Endothelial cell (in vitro differentiated cells): ENCODE data around the gene ARID1B. TPM values are rescaled to one million over a fixed set of nuclear protein-coding genes. Genes with fewer than 3 reads are reported as not detected.

Source experiments
- DNase-seq: peaks from one replicate; pipeline ENCODE4 v3.0.0; 2021; ENCODE audit warnings: low spot score
- H3K27ac Mint-ChIP-seq: one replicate; pipeline ENCODE4 v1.8.0; 2021; ENCODE audit warnings: mixed read lengths, inconsistent platforms; ENCODE audit not compliant: unreplicated experiment
- H3K27me3 Mint-ChIP-seq: one replicate; pipeline ENCODE4 v1.8.0; 2021; ENCODE audit warnings: mild to moderate bottlenecking, moderate library complexity, mixed read lengths, inconsistent platforms; ENCODE audit not compliant: unreplicated experiment
- H3K36me3 Mint-ChIP-seq: one replicate; pipeline ENCODE4 v1.8.0; 2021; ENCODE audit warnings: mild to moderate bottlenecking, low read depth, mixed read lengths, inconsistent platforms; ENCODE audit not compliant: unreplicated experiment
- H3K4me1 Mint-ChIP-seq: one replicate; pipeline ENCODE4 v1.8.0; 2021; ENCODE audit warnings: mild to moderate bottlenecking, mixed read lengths, inconsistent platforms; ENCODE audit not compliant: unreplicated experiment
- H3K4me3 Mint-ChIP-seq: one replicate; pipeline ENCODE4 v1.8.0; 2021; ENCODE audit warnings: mild to moderate bottlenecking, mixed read lengths, inconsistent platforms; ENCODE audit not compliant: unreplicated experiment
- H3K9me3 Mint-ChIP-seq: one replicate; pipeline ENCODE4 v1.8.0; 2021; ENCODE audit warnings: mixed read lengths, inconsistent platforms; ENCODE audit not compliant: unreplicated experiment
- CTCF ChIP-seq: fragments of 200-600 bp; sonication (generic); IDR thresholded peaks from one replicate; pipeline ENCODE4 v1.5.0; 2021; ENCODE audit warnings: antibody characterized with exemption; ENCODE audit not compliant: unreplicated experiment
- total RNA-seq: library from RNA; stranded (reverse); fragmentation: NEBNext Ultra II Directional; extraction: Animal tissue kit (Norgen Biotek cat#: 25700); gene quantifications from one replicate; pipeline ENCODE4 v1.2.1, GENCODE V29; 2021; ENCODE audit not compliant: unreplicated experiment

Gene ARID1B
- total RNA-seq, 1 donor from 2014 or later = 104 TPM

DNA sequence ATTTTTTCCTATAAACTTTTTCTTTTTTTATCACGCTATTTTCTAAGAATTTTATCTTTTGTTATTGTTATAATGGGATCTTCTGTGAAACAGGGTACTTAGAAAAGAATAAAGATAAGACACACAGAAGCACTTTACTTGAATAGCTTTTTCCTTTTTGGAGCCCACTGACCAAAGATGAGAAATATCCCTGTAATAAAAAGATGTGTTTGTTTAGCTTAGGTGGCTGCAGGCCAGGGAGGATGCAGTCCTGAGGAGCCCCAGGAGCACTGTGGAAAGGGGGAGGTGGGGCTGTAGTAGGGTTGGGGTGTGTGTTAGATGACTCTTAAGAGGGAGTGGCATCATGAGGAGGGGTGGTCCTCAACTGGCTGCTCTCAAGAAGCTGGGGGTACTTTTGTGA is 128.6 kb downstream of the ARID1B start:
- peaks cover 3% of the 10 kb centered on the region for H3K4me1 Mint-ChIP-seq
- peaks cover 3% of the 10 kb centered on the region for H3K36me3 Mint-ChIP-seq
- H3K4me3 Mint-ChIP-seq = no peak overlapping the region
- peak overlapping the region; percentile 19 for H3K27ac Mint-ChIP-seq
- H3K27me3 Mint-ChIP-seq = peaks cover 4% of the 10 kb centered on the region
- H3K9me3 Mint-ChIP-seq = no peaks in the 10 kb centered on the region
- TF ChIP-seq CTCF = no peak
- DNase-seq = no peak

DNA sequence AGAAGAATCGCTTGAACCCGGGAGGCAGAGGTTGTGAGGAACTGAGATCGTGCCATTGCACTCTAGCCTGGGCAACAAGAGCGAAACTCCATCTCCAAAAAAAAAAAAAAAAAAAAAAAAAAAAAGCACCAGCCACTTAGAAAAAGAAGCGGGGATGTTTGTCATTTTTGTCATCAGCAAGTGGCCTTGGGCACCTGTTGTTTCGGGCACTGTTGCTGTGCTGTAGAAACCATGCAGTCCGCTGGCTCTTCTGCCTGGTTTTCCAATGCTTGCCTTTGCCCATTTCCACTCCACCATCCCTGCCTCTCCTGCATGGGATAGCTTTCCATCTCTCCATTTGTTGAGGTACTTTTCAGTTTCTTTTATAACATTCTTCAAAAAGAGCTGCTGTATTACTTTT is 129.3 kb downstream of the ARID1B start:
- peaks cover 4% of the 10 kb centered on the region for H3K27me3 Mint-ChIP-seq
- H3K36me3 Mint-ChIP-seq = peaks cover 3% of the 10 kb centered on the region
- peaks cover 4% of the 10 kb centered on the region for H3K4me1 Mint-ChIP-seq
- no peak overlapping the region for H3K4me3 Mint-ChIP-seq
- TF ChIP-seq CTCF = no peak
- H3K27ac Mint-ChIP-seq = no peak overlapping the region
- no peaks in the 10 kb centered on the region for H3K9me3 Mint-ChIP-seq
- DNase-seq = no peak

DNA sequence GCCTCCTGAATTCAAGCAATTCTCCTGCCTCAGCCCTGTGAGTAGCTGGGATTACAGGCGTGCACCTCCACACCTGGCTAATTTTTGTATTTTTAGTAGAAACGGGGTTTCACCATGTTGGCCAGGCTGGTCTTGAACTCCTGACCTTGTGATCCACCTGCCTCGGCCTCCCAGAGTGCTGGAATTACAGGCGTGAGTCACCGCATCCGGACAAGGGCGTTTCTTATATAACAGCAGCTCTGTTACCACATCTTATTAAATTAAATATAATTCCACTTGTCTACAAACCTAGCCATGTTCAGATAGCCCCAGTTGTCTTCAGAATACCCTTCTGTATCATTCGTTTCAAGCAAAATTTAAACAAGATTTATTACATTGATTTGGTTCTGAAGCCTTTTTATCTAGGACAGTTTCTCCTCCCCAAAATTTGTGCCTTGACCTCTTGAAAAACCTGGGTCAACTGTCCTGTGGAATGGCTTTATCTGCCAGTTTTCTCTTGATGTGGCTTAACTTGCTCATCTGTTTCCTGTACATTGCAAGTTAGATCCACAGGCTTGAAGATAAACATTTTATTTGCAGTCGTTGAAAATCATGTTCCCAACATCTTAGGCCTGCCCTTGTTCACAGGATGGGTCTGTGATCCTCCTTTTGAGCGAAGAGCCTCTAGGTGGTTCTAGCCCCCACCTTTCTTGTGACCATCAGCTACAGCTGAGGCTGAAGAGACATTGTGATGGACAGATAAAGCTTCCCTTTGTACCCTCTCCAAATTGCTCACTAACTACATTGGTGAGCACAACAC is 132.2 kb downstream of the ARID1B start:
- DNase-seq = no peak
- Mint-ChIP-seq H3K4me1 (peaks cover 16% of the 10 kb centered on the region), H3K27ac (peak overlapping the region; percentile 16), H3K36me3 (peaks cover 7% of the 10 kb centered on the region), H3K4me3 (no peak overlapping the region), H3K9me3 (no peaks in the 10 kb centered on the region), H3K27me3 (peaks cover 9% of the 10 kb centered on the region)
- no peak for TF ChIP-seq CTCF

DNA sequence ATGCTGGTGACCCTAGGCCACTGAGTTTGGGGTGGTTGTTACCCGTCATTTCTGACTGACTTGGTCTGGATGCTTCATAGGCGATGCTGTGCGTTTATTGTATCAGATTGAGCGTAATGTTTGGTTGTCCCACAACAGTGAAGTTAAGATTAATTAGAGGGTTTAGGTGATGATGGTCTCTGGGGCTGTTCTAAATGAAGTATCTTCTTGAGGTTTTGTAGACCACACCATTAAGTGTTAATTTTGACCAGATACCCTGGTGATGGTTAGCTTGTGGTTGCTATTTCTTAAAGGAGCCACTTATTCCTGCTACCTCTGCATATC is 132.8 kb downstream of the ARID1B start:
- H3K9me3 Mint-ChIP-seq = no peaks in the 10 kb centered on the region
- no peak overlapping the region for H3K4me3 Mint-ChIP-seq
- no peak for TF ChIP-seq CTCF
- peak overlapping the region; percentile 16 for H3K27ac Mint-ChIP-seq
- DNase-seq = no peak
- H3K4me1 Mint-ChIP-seq = peaks cover 16% of the 10 kb centered on the region
- peaks cover 9% of the 10 kb centered on the region for H3K27me3 Mint-ChIP-seq
- peaks cover 7% of the 10 kb centered on the region for H3K36me3 Mint-ChIP-seq

GRCh38 chr6:156910938-156911337 is 133.8 kb downstream of the ARID1B start:
- no peak overlapping the region for H3K4me3 Mint-ChIP-seq
- H3K27me3 Mint-ChIP-seq = peaks cover 9% of the 10 kb centered on the region
- no peak overlapping the region for H3K27ac Mint-ChIP-seq
- TF ChIP-seq CTCF = no peak
- H3K36me3 Mint-ChIP-seq = peaks cover 7% of the 10 kb centered on the region
- DNase-seq = no peak
- peaks cover 15% of the 10 kb centered on the region for H3K4me1 Mint-ChIP-seq
- H3K9me3 Mint-ChIP-seq = no peaks in the 10 kb centered on the region
